GM18505 (cell line): ENCODE measurements around the gene OR52A1.
"Not testable (repeated sequence)": the region's sequence is repeated elsewhere in the genome, so short reads cannot be mapped to it uniquely, and the experiment has no call there.

Source experiments
- ATAC-seq: cut with Tn5 transposase; IDR thresholded peaks from one replicate; pipeline ENCODE4 v1.9.1; 2021; ENCODE audit not compliant: unreplicated experiment
- POLR2A ChIP-seq: IDR thresholded peaks from 4 replicates; pipeline ENCODE4 v1.6.1; 2011; ENCODE audit warnings: borderline replicate concordance; ENCODE audit not compliant: insufficient read depth, insufficient read length; ENCODE audit errors: extremely low read depth

Gene OR52A1

DNA sequence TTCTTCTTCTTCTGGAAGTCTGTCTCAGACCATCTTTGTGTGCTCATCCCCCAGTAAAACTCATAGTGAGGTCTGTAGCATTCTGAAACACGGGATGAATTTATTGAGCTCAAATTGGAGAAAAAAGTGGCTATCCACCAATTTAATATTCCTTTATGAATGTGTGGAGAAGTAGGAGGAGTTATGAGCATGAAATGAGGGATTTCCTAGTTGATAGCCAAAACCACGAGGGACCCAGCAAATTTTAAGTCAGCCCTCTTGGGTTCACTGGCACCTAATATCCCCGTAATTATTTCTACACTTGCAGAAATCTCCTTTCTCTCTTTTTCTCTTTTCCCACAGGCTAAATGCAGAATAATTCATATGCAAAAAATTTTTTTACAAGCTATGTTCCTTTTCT is at the start of gene OR52A1:
OR52A1 (minus strand) TSS at position 101 of the 400 bp plus-strand sequence. CDS start 2,388 bp downstream, outside the sequence.
- no peak for ATAC-seq
- no peak for TF ChIP-seq POLR2A

DNA sequence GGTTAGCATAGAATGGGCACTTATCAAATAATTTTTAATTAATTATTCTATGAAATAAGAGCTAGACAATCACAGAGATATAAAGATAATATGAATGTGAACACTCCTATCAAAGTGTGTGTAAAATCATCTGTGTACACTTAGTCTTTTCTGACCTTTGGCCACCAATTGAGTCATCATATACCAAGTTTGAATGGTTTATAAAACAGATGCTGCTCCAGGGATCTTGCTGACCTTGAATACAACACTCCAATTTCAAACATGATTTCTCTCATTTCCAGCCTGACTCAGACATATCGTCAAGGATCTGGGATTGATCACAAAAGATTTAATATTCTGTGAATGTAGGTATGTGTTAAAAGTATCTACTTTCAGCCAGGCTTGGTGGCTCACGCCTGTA is 48.8 kb upstream of the OR52A1 start:
- ATAC-seq: no peak
- TF ChIP-seq POLR2A: no peak

DNA sequence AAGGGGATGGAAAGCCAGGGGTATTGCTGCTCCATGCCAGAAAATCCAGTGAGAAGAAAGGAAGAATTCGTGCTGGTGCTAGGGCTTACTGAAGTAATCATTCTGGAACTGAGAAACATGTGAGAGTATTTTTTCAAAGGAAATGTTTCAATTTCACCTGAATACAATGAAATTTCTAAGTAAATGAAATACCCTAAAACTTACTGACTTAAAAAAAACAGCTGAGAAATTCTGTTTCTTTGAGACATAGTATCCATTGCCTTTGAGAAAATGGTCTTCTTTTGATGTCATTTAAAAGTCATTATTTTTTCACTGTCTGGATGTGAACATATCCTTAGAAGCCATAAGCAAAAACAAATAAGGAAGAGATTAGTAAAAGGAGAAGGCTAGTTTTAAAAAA is 46.0 kb upstream of the OR52A1 start, which contains the start of gene OR51V1:
OR51V1 (minus strand) TSS at position 101 of the 400 bp plus-strand sequence; CDS start at position 101, 0 bp downstream.
- no peak for TF ChIP-seq POLR2A
- no peak for ATAC-seq

DNA sequence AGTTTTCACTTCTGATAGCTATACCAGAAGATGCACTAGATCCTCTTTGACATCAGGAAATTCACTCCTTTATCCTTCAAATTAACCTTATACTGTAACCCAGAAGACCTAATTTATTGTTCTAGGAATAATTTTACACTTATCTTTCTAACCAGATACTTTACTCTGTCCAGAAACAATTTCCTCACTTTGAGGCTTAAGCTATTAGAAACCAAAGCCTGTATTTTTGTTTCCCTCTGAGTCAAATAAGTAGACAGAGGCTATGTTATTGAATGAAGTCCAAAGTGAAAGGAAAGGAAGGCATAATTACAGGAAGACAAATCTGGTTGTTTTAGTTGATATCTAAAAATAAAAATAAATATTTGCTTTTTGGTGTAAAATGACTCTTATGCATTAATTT is 43.7 kb upstream of the OR52A1 start:
- ATAC-seq: no peak
- TF ChIP-seq POLR2A: no peak

DNA sequence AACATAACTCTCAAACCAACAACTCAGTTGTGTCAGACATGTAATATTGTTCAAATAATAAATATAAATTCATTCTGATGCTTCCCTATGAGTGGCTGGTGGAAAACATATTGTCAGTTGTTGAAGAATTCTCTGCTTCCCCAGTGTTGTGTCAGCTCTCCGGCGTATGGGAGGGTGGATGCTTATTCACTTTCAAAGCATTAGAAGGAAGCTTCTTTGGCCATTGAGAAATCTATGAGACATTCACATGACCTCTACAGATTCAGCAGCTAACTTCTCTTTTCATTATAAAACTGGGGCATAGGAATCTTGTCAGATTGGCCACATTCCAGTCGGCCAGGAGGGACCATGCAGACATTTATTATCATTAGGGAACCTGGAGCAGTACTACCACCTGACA is 43.0 kb upstream of the OR52A1 start:
- no peak for TF ChIP-seq POLR2A
- ATAC-seq: no peak

DNA sequence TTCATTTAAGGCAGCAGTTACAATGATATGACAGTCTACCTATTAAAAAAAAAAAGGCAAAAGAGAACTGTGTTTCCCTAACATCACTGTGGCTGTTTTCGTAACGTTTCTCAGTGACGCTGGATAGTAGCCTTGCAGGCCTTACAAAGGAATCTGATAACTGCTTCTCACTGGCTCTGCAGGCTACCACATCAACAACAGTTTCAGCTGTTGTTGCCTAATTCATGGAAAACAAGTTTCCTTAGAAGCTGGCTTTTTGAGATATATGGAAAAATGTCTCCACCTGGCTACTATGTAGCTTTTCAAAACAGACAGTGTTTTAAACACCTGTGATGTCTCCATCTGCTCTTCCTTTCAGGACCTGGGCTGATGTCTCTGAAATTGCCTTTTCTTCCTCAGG is 42.2 kb upstream of the OR52A1 start:
- no peak for ATAC-seq

DNA sequence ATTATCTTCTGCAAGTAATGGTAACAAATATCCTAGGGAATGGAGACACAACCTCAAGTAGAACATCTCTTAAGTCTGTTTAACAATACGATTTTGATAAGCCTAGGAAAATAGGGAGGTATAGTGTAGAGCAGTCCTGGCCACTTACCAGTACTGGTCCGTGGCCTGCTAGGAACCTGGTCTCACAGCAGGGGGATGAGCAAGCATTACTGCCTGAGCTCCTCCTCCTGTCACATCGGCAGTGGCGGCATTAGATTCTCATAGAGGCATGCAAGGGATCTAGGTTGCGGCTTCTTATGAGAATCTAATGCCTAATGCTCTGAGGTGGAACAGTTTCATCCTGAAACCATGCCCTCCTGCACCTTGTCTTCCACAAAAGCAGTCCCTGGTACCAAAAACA is 41.5 kb upstream of the OR52A1 start:
- no peak for ATAC-seq
- TF ChIP-seq POLR2A: no peak

More for the DNA sequence above, 42.2 kb upstream of the OR52A1 start:
- no peak for TF ChIP-seq POLR2A

DNA sequence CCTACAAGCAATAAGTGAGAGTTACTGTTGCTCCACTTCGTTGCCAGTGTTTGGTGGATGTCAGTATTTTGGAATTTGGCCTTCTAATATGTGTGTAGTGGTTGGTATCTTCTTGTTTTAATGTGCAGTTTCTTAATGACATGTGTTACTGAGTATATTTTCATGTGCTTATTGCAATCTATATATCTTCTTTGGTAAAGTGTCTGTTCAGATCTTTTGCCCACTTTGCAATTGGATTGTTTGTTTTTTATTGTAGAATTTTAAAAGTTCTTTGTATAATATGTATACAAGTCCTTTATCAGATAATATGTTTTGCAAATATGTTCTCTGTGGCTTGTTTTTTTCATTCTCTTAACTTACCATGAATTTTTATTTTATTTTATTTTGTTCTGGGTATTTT is 38.2 kb upstream of the OR52A1 start:
- no peak for ATAC-seq
- no peak for TF ChIP-seq POLR2A

DNA sequence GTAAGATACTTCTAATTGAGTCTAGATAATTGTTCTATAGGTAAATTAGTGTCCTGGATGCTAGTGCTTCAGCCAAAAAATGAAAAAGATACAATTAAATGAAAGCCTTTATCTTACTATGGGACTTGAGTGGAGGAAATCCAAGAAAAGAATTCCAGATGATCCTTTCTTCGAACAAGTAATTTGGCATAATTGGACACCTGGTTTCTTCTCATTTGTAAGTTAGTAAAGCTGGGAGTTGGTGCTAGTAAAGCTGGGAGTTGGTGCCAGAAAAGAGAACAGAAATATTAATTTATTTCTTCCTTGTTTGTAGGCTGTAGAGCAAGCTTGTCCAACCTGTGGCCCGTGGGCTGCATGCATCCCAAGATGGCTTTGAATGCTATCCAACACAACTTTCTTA is 33.6 kb upstream of the OR52A1 start:
- no peak for ATAC-seq
- TF ChIP-seq POLR2A: no peak

DNA sequence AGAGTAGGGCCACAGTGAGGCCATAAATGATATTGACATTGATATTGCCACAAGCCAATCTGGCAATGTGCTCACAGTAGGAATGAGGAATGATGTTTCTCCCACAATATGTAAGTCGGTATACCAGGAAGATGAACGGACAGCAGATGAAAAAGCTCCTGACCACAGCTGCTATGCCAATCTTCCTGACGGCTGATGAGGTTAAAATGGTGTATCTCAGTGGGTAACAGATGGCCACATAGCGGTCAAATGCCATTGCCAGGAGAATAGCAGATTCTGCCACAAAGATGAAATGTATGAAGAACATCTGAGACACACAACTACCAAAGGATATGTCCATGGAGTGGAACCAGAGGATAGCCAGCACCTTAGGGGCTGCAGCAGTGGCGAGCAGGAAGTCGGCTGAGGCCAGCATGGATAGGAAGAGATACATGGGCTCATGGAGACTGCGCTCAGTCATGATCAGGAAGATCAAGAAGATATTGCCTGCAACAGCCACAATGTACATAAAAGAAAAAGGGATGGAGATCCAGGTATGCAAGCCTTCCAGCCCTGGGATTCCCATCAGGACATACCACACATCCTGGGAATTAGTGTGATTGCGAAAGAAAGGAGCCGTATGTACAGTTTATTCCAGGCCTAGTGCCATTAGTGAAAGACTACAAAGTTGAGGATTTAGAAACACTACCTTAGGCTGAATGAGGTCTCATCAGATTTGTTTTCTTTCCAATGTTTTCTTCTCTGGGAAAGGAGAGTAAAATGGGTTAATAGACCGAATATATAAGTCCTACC is 23.7 kb upstream of the OR52A1 start:
- ATAC-seq: no peak
- no peak for TF ChIP-seq POLR2A

DNA sequence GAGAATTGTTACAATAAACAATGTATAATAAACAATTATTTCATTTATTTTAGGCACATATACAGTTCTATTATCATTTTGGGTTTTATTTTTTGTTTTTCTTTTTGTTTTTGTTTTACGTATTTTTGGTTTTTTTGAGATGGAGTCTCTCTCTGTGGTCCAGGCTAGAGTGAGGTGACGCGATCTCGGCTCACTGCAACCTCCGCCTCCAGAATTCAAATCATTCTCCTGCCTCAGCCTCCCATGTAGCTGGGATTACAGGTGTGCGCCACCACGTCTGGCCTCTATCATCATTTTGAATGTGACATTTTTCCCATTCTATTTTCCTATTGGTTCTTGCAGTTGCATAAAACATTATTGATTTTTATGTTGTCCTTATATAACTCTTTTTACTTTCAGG is 20.4 kb upstream of the OR52A1 start:
- ATAC-seq: no peak
- TF ChIP-seq POLR2A: no peak

DNA sequence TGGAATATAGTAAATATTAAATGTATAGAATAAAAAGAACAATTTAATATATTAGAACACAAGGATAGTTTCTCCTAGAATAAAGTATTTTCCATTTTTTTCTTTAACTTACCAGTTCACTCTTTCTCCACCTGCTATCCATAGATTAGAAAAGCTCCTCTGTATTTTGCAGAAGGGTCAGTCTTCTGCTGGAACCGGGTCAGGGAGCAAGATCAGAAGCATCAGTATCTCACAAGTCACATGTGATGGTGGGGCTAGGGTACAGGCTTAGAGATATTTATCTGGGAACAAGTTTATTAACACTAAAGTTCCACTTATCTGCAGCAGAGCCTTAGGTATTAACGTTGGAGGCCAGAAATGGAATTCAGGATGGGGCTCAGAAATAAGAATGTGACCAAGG is 17.3 kb upstream of the OR52A1 start:
- no peak for ATAC-seq
- TF ChIP-seq POLR2A: no peak

DNA sequence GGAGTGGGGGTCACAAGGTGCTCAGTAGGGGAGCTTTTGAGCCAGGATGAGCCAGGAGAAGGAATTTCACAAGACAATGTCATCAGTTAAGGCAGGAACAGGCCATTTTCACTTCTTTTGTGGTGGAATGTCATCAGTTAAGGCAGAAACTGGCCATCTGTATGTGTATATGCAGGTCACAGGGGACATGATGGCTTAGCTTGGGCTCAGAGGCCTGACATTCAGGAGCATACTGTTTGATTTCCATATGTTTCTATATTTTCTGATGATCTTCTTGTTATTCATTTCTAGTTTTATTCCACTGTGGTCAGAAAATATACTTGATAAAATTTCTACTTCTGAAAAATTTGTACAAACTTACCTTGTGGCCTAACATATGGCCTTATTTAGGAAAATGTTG is 11.3 kb upstream of the OR52A1 start:
- ATAC-seq: not testable (repeated sequence)

DNA sequence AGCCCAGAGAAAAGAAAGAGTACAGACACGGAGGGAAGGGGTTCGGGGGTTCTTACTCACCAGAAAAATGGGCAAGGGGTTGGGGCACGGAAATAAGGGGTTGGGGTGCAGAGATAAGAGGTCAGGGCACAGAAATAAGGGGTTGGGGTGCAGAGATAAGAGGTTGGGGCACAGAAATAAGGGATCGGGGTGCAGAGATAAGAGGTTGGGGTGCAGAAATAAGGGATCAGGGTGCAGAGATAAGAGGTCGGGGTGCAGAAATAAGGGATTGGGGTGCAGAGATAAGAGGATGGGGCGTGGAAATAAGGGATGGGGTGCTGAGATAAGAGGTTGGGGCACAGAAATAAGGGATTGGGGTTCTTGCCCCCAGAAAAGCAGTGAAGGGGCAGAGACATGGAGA is 10.2 kb upstream of the OR52A1 start:
- not testable (repeated sequence) for ATAC-seq

DNA sequence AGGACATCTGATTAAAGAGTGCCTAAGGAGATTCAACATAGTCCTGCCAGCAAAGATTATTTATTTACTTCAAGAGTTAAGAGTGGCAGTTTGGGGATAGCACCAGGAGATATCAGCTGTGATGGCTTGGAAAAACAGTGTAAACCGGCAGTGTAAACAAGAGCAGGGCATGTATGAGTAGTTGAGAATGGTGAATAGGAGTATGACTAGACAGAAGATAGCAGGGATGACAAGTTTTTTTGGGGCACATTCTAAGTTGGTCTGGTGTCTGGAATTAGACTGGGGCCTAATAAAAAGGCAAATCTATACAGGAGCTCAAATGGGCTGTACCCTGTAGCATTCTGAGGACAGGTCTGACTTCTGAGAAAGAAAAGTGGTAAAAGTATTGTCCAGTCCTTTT is 6.5 kb upstream of the OR52A1 start:
- not testable (repeated sequence) for ATAC-seq

DNA sequence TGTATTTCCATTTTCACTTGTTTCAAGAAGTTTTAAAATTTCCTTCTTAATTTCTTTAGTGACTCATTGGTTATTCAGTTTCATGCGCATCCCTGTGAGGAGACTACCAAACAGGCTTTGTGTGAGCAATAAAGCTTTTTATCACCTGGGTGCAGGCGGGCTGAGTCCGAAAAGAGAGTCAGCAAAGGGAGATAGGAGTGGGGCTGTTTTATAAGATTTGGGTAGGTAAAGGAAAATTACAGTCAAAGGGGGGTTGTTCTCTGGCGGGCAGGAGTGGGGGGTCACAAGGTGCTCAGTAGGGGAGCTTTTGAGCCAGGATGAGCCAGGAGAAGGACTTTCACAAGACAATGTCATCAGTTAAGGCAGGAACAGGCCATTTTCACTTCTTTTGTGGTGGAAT is 5.7 kb upstream of the OR52A1 start:
- ATAC-seq: not testable (repeated sequence)

DNA sequence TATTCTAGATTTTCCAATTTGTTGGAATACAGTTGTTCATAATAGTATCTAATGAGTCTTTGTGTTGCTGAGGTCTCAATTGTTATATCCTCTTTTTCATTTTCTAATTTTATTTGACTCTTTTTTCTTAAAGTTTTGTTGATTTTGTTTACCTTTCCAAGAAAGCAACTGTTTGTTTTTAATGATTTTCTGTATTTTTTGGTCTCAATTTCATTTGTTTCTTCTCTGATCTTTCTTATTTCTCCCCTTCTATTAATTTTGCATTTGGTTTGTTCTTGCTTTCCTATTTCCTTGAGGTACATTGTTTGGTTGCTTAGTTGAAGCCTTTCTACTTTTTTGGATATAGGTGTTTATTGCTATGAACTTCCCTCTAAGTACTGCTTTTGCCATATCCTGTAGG is 5.2 kb upstream of the OR52A1 start:
- no peak for TF ChIP-seq POLR2A
- no peak for ATAC-seq
